NCI-H2171 treated with DMSO at 0.1 percent for 48 hours (cell line): ENCODE data around the gene CACNA1C.
"Not testable (repeated sequence)": the region's sequence is repeated elsewhere in the genome, so short reads cannot be mapped to it uniquely, and the experiment has no call there.

Experiments used
- DNase-seq: peaks from one replicate; lab custom pipeline; 2025; lab: John Stamatoyannopoulos, UW

CACNA1C gene

GRCh38 chr12:2234646-2235350, 182.0 kb downstream of the CACNA1C start:
- no peak for DNase-seq

DNA sequence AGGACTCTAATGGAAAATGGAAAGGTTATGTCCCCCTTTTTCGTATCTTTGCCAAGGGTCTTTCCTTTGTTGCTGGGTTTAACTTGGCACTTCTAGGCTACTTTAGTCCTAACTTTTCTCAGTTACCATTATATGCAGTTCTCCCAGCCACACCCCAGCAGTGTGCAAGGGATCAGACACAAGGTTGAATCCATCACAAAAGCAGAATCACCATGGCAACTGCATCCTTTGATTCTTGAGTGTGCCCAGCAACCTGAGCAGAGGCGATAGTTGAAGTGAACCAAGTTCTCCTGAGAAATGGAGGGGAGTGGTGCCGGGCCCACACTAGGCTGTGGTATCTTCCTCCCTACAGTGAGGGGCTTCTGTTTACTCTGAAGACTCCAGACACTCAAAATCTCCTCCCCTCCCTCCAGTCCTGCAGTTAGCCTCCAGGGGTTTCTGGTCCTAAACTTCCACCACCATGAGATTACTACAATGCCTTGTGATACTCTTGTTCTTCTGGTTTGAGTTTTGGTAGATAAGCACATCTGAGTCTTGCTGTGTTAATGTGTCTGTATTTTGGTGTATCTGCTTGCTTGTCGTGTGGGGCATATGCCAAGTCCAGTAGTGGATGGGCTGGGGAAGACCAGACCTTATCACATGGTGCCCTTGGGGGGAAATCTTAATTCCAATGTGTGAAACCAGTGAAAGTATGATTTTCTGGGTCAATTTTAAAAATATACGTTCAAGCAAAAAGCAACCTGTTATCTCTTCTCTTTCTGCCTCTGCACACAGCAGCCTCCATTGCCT, 183.9 kb downstream of the CACNA1C start:
- DNase-seq = no peak

DNA sequence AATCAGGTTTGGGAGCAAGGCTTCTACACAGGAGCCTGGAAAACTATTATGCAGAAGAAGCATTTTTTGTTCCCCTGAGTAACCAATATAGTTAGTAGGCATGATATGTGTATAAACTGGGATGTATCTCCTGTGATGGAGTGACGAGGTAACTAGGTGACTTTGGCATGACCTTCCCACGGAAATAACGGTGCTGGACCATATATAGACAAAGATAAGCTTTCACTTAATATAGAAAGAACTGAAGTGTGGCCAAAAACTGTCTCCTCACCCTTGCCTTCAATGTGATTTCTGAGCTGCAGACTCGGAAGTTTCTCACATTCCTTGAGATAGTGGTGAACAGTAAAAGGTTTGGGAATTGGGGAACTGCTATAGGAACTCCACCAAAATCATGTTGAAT, 185.3 kb downstream of the CACNA1C start:
- DNase-seq = no peak

GRCh38 chr12:2239381-2239871, 186.6 kb downstream of the CACNA1C start:
- DNase-seq = peak; percentile 42

DNA sequence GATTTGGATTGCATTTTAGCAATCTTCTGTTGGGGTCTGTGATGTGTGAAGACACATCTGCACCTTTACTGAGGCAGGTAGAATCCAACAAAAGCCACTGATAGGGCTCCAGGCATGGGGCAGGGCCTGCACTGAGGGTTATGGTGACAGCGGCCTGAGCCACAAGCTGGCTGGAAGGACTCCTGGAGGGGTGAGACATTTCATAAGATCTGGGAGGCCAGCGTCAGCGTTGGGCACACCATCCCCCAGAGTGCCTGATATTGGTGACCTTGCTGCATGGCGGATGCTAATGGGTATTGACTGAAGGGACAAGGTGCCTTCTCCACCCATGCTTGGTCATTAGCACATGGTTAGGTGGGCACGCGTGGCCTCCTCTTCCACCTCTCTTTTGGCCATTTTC, 187.6 kb downstream of the CACNA1C start:
- no peak for DNase-seq

DNA sequence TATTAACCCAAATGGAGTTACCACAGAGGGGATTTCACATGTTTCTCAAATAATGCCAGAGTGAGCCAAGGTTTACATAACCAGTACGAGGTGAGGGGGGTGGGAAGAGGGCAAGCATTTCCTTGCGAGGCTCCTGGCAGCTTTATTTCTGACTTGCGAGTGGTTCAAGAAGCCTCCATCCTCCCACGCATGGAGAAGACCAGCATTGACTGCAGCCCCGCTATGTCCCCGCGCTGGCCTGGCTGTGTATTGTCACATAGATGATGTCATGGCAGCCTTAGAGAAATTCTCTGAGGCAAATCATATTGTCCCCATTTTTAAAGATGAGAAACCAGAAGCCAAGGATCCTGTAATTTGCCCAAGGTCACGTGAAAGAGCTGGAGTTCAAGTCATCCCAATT, 188.2 kb downstream of the CACNA1C start:
- DNase-seq = no peak

DNA sequence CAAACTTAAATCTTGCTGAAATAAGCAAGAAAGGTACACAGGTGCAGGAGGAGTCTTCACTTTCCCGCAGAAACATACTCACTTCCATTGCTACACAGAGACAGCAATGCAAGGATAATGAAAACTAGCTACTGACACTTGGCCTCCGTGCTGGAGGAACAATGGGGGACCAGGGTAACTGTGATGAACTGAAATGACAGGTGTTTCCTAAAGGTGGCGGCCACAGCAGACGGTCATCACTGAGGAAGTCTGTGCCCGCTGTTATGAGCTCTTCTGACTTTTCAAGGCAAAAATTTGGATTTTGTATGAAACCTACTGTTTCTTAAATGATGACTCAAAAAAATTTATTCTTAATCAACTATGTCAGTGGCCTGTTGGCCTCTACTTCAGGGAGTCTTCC, 189.4 kb downstream of the CACNA1C start:
- no peak for DNase-seq

GRCh38 chr12:2242816-2243215, 190.0 kb downstream of the CACNA1C start:
- DNase-seq = no peak

DNA sequence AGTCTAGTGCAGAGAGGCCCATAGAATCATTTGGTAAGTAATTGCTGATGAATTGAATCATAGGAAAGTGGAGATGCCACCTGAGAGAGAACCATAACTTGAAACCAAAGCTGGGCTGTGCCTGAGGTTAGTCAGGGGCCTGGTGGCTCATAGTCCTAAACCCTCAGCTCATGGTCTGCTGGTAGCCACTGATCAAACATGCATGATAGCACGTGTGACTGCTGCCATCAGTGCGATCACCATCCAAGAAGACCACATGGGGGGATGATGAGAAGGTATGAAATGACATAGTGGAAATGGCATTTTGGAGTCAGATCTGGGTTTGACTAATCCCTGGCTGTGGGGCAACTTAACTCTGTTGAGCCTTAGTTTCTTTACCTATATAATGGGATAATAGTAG, 190.5 kb downstream of the CACNA1C start:
- DNase-seq = no peak

- no peak for DNase-seq
Observed at GRCh38 chr12:2244013-2244861, 191.4 kb downstream of the CACNA1C start.

DNA sequence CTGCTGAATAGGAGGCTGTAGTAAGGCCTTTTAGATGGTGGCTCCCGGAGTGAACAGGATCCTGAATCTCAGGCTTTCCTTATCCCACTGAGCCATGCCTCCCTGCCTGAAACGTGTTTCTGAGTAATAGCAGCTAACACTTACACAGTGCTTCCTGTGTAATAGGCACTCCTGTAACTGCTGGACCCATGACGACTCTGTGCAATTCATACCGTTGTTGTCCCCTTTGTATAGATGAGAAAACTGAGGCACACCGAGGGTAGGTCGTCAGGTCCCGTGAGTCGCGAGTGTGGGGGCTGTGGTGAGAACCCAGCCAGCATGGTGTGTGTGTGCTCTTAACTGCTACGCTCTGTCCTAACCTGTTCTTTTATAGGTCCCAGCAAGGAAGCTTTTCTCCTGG, 193.6 kb downstream of the CACNA1C start:
- no peak for DNase-seq

DNA sequence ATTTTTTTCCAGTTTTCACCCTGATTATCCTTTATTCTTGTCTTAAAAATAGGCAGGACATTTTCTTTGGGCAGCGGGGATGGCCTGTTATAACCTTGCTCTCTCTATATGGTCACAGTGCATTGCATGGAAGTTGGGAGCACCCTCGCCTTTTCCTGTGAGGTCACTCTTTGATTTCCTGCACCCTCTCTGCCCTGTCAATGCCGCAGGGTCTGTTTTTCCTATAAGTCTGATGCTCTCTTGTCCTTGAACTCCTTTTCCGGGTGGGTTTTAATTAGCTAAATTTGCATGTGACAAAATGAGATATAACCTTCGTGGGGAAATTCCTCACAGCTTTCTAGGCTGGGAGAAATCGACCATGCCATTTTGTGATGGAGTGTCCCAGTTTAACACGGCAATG, 194.3 kb downstream of the CACNA1C start:
- DNase-seq = no peak

- no peak for DNase-seq
Observed at GRCh38 chr12:2247596-2247995, 194.8 kb downstream of the CACNA1C start.

- no peak for DNase-seq
Observed at GRCh38 chr12:2248087-2248900, 195.5 kb downstream of the CACNA1C start.

DNA sequence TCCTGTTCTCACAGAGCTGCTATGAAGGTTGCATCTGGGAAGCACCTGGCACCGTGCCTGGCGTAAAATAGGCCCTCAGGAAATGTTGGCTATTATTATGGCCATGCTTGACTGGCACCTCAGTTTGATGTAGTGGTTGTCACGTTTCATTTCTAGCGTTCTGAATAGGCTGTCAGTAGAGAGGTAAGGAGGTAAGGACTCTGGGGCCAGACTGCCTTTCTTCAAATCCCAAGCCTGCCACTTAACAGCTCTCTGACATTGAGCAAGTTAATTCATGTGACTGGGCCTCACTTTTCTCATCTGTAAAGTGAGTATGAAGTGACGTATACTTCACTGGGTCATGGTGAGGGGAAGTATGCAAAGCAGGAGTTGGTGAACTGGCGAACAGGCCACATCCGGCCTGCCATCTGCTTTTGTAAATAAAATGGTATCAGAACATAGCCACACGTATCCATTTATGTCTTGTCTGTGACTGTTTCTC, 196.2 kb downstream of the CACNA1C start:
- peak; percentile 26 for DNase-seq

DNA sequence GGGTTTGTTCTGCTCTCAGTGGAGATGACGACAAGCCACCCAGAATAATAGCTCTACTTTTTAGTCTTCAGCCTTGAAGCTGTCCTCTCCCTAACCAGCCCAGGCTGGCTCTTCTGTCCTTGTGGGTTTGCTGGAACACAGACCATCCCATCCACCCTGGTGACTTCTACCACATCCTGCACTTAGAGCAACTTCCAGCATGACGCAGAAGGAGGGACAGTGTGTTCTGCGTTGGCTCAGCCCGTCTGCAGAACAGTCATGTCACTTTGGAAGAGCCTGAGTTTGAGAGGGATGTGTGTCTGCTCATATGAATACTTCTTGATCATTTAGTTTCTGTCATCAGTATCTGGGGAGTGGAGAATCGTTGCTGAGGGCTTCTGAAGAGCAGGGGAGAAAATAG, 198.0 kb downstream of the CACNA1C start:
- DNase-seq = no peak

- peak; percentile 74 for DNase-seq
Observed at GRCh38 chr12:2251526-2252209, 198.9 kb downstream of the CACNA1C start.

DNA sequence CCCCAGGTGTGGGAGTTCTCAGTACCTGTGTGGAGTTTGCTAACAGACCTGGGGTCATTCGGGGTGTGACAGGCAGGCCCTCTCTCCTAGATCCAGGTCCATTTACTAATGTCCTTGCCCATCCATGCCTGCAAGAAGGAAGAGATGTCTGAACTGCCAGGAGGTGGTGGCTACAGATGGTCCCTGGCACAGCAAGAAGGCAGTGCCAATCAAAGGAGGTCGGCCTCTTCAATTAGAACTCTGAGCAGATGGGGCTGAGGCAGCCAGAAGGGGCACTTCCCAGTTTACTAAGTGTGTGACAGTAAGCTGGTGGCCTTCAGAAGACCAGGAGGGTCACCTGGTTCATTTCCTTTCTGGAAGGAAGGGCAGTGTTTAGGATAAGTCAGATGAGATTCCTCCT, 202.5 kb downstream of the CACNA1C start:
- no peak for DNase-seq

DNA sequence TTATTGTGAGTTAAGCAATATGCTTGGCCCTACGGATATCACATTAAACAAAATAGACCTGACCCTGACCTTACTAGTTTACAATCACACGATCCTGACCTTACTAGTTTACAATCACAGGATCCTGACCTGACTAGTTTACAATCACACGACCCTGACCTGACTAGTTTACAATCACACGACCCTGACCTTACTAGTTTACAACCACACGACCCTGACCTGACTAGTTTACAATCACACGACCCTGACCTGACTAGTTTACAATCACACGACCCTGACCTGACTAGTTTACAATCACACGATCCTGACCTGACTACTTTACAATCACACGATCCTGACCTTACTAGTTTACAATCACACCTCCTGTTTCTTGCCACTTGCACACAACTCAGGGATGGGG, 202.9 kb downstream of the CACNA1C start:
- not testable (repeated sequence) for DNase-seq

DNA sequence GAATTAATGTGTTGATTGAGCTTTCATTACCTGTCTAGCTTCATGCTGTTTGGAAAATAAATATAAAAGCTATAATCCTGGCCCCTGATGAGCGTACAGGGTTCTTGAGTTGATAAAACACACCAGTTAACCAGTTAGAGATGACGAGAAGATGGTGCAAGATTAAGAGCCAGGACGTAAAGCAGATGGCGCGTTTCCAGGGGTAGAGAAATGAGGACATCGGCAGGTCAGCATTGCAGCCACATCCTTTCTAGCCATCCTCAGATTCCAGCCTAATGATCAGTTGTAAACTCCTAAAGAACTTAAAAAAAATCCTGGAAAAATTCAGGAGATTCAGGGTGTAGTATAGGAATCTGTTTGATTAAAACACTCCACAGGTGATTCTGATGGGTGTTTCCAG, 203.7 kb downstream of the CACNA1C start:
- no peak for DNase-seq

DNA sequence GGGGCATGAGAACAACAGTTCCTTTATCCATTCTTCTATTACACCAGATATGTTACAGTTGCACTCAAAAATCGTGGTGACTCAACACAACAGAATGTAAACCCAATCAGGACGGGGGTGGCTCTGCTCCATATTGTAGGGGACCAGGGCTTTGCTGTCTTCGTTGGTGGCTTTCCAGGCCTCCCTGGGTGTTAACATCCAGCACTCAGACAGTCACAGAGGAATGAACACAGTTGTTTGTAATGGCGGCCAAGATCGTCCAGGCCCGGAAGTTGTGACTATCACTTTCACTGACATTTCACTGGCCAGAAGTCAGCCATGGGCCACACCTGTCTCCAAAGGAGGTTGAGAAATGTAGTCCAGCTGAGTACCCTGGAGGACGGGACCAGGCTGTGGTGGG, 204.1 kb downstream of the CACNA1C start:
- DNase-seq = no peak
